ENCODE results near the gene TBC1D13. TPM values are rescaled to one million over a fixed set of nuclear protein-coding genes. Genes with fewer than 3 reads are reported as not detected.

The TBC1D13 gene
- total and polyA plus RNA-seq, 9 of the 15 experiments (the other 6 are each of a cell fraction or from before 2014, with no cell fraction given): 2.3 to 28.7 (median 11.4) TPM

DNA sequence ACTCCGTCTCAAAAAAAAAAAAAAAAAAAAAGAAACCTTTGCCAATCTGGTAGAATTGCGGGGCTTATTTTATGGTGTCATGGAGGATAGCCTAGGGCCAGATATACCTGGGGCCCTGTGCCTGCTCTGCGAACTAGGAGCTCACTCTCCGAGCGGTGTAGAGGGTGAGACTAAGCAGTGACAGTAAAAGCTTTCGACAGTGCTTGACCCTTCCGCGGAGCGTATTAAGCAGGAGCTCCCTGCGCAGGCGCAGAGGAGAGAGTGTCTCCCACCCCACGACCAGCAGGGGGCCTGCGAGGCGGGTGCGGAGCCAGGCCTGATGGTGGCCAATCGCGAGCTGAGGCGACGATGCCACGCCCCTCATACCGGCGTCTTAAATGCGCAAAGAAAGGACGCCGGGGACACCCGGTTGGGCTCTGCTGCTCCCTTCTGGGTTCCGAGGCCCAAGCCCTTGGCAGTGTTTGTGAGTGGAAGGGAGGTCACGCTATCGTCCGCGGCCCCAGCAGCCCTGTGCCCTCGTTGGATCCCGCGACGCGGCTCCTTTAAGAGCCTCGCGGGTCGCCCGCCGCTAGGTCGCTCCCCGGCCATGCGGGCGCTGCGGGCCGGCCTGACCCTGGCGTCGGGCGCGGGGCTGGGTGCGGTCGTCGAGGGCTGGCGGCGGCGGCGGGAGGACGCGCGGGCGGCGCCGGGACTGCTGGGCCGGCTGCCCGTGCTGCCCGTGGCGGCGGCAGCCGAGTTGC lies 31.2 kb downstream of the TBC1D13 start, which contains the start of gene ENDOG (continued):
- peak; percentile 91; the same call in 1 of the 2 replicates for TF ChIP-seq L3MBTL2 (IDR thresholded peaks at IDR 0.05)
- TF ChIP-seq, protein P1, sequence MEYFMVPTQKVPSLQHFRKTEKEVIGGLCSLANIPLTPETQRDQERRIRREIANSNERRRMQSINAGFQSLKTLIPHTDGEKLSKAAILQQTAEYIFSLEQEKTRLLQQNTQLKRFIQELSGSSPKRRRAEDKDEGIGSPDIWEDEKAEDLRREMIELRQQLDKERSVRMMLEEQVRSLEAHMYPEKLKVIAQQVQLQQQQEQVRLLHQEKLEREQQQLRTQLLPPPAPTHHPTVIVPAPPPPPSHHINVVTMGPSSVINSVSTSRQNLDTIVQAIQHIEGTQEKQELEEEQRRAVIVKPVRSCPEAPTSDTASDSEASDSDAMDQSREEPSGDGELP (CRISPR knock-in tag; IDR thresholded peaks at IDR 0.05; ENCODE audit: borderline replicate concordance): peak; percentile 76
- peak; percentile 48 for TF ChIP-seq CCNT2 (IDR thresholded peaks at IDR 0.05; ENCODE audit: borderline replicate concordance, extremely low read depth, insufficient read length, low read depth, low read length)
- TF ChIP-seq, protein P2, sequence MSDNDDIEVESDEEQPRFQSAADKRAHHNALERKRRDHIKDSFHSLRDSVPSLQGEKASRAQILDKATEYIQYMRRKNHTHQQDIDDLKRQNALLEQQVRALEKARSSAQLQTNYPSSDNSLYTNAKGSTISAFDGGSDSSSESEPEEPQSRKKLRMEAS (CRISPR knock-in tag; IDR thresholded peaks at IDR 0.05): 0 out of 2 replicates have a peak, but pooled peaks have one; percentile 52
- TF ChIP-seq FOXK1 (CRISPR knock-in tag; IDR thresholded peaks at IDR 0.05; ENCODE audit: borderline replicate concordance): peak; percentile 56; the same call in 1 of the 2 replicates
- peak; percentile 14 for TF ChIP-seq PRPF4 (IDR thresholded peaks at IDR 0.05; ENCODE audit: insufficient read depth, low read depth, low read length, poor library complexity, severe bottlenecking)
- no peak for TF ChIP-seq EGR1 (conservative IDR thresholded peaks at IDR 0.05)
- TF ChIP-seq, protein P3, sequence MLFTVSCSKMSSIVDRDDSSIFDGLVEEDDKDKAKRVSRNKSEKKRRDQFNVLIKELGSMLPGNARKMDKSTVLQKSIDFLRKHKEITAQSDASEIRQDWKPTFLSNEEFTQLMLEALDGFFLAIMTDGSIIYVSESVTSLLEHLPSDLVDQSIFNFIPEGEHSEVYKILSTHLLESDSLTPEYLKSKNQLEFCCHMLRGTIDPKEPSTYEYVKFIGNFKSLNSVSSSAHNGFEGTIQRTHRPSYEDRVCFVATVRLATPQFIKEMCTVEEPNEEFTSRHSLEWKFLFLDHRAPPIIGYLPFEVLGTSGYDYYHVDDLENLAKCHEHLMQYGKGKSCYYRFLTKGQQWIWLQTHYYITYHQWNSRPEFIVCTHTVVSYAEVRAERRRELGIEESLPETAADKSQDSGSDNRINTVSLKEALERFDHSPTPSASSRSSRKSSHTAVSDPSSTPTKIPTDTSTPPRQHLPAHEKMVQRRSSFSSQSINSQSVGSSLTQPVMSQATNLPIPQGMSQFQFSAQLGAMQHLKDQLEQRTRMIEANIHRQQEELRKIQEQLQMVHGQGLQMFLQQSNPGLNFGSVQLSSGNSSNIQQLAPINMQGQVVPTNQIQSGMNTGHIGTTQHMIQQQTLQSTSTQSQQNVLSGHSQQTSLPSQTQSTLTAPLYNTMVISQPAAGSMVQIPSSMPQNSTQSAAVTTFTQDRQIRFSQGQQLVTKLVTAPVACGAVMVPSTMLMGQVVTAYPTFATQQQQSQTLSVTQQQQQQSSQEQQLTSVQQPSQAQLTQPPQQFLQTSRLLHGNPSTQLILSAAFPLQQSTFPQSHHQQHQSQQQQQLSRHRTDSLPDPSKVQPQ (CRISPR knock-in tag; IDR thresholded peaks at IDR 0.05; ENCODE audit: borderline replicate concordance): no peak
- TF ChIP-seq, protein P4, sequence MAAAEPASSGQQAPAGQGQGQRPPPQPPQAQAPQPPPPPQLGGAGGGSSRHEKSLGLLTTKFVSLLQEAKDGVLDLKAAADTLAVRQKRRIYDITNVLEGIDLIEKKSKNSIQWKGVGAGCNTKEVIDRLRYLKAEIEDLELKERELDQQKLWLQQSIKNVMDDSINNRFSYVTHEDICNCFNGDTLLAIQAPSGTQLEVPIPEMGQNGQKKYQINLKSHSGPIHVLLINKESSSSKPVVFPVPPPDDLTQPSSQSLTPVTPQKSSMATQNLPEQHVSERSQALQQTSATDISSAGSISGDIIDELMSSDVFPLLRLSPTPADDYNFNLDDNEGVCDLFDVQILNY (CRISPR knock-in tag; IDR thresholded peaks at IDR 0.05): peak; percentile 89
- TF ChIP-seq SMAD4 (CRISPR knock-in tag; conservative IDR thresholded peaks at IDR 0.05): peak; percentile 56; the same call in 1 of the 2 replicates
- no peak for TF ChIP-seq ZNF143 (CRISPR knock-in tag; IDR thresholded peaks at IDR 0.05)
- TF ChIP-seq KLF16 (IDR thresholded peaks at IDR 0.05): no peak
- TF ChIP-seq IRF2 (CRISPR knock-in tag; IDR thresholded peaks at IDR 0.05): no peak
- peak; percentile 98 for TF ChIP-seq ZBTB17 (CRISPR knock-in tag; IDR thresholded peaks at IDR 0.05)
- TF ChIP-seq ZBTB7A (IDR thresholded peaks at IDR 0.05; ENCODE audit: borderline replicate concordance, control insufficient read depth, low read depth, low read length): peak; percentile 12; the same call in 1 of the 2 replicates
- TF ChIP-seq, protein P5, sequence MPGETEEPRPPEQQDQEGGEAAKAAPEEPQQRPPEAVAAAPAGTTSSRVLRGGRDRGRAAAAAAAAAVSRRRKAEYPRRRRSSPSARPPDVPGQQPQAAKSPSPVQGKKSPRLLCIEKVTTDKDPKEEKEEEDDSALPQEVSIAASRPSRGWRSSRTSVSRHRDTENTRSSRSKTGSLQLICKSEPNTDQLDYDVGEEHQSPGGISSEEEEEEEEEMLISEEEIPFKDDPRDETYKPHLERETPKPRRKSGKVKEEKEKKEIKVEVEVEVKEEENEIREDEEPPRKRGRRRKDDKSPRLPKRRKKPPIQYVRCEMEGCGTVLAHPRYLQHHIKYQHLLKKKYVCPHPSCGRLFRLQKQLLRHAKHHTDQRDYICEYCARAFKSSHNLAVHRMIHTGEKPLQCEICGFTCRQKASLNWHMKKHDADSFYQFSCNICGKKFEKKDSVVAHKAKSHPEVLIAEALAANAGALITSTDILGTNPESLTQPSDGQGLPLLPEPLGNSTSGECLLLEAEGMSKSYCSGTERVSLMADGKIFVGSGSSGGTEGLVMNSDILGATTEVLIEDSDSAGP (CRISPR knock-in tag; IDR thresholded peaks at IDR 0.05): peak; percentile 98
